Lower leg skin (tissue), 4 donors: ENCODE measurements around the gene PUM2. TPM values are rescaled to one million over a fixed set of nuclear protein-coding genes. Genes with fewer than 3 reads are reported as not detected.

Experiments used
- DNase-seq, 2 donors: peaks; one replicate each; pipeline ENCODE4 v3.0.0-alpha.2; 2019; ENCODE audit warnings: low spot score in 2 of 2
- H3K4me3 ChIP-seq: fragments of 200-600 bp; sonication (generic); 2 replicates; pipeline ENCODE4 v1.5.1; 2017; ENCODE audit warnings: mild to moderate bottlenecking, low read depth; ENCODE audit not compliant: poor library complexity, severe bottlenecking
- CTCF ChIP-seq, 3 donors: fragments of 450-650 bp; IDR thresholded peaks; one replicate each; pipeline ENCODE4 v1.5.1; 2016; ENCODE audit warnings: antibody characterized with exemption in 3 of 3, mild to moderate bottlenecking in 3 of 3, moderate library complexity in 2 of 3
- POLR2A ChIP-seq, 2 donors: fragments of 450-650 bp; IDR thresholded peaks; one replicate each; pipeline ENCODE4 v1.6.1; 2016 to 2017; ENCODE audit warnings: antibody characterized with exemption in 2 of 2, mild to moderate bottlenecking in 1 of 2, moderate library complexity in 1 of 2
- WGBS, 2 donors: methylation state at CpG; one replicate each; pipeline ENCODE4 v1.1.5; 2018; 5-methylcytosine and 5-hydroxymethylcytosine counted together
- intact Hi-C: fragments of 100-400 bp; cut with DNase I; formaldehyde crosslinking; loops from one replicate; pipeline ENCODE4 v1.15.0; 2023; ENCODE audit warnings: low total_unique reads
- total RNA-seq, 4 donors: library from RNA; depleted of rRNA; stranded (reverse); fragments of >200 nt; gene quantifications; one replicate each; pipeline ENCODE4 v1.1.0, GENCODE V29; 2016

The PUM2 gene
- total RNA-seq = 10 to 100 TPM; 82.5 to 88.1 (median 84.8) TPM

GRCh38 chr2:20350753-20351554, at the start of gene PUM2:
PUM2 (minus strand) TSS chr2:20350844; CDS start chr2:20327360, 23,484 bp downstream.
- TF ChIP-seq POLR2A (IDR thresholded peaks at IDR 0.05) (no peak), CTCF (IDR thresholded peaks at IDR 0.05) (no peak)
- DNase-seq = peak; percentile 91 to 98
- intact Hi-C loops = no loop called here
- peak within 1 kb of the TSS; percentile 79 for H3K4me3 ChIP-seq
- WGBS, 2 donors = 1% methylated on average over 36 to 43 of the region's 70 CpGs

- no peak for TF ChIP-seq CTCF (IDR thresholded peaks at IDR 0.05)
- no peak for TF ChIP-seq POLR2A (IDR thresholded peaks at IDR 0.05)
- 87 to 100% methylated on average over 1 of the region's 1 CpG for WGBS, 2 donors
- no peak overlapping the region for H3K4me3 ChIP-seq
- intact Hi-C loops = no loop called here
- DNase-seq = peak in 1 of 2 donors; percentile 46
Observed at GRCh38 chr2:20400306-20400705, 49.7 kb upstream of the PUM2 start.

GRCh38 chr2:20398956-20399567, 48.4 kb upstream of the PUM2 start:
- TF ChIP-seq CTCF (IDR thresholded peaks at IDR 0.05) (no peak), POLR2A (IDR thresholded peaks at IDR 0.05) (no peak)
- H3K4me3 ChIP-seq = no peak overlapping the region
- intact Hi-C loops = loop anchor here (5.0 kb wide), 1 partner anchor 248 kb away; no protein-coding TSS in a partner anchor
- DNase-seq = peak in 1 of 2 donors; percentile 74
- WGBS, 2 donors = 62 to 68% methylated on average over 7 of the region's 7 CpGs

- peak in 1 of 2 donors; percentile 46 for DNase-seq
- no peak overlapping the region for H3K4me3 ChIP-seq
- WGBS, 2 donors = 80 to 85% methylated on average over 5 of the region's 5 CpGs
- intact Hi-C loops = loop anchor here (5.0 kb wide), 1 partner anchor 249 kb away; no protein-coding TSS in a partner anchor
- no peak for TF ChIP-seq POLR2A (IDR thresholded peaks at IDR 0.05)
- TF ChIP-seq CTCF (IDR thresholded peaks at IDR 0.05) = no peak
Observed at GRCh38 chr2:20397811-20398447, 47.3 kb upstream of the PUM2 start.

- intact Hi-C loops = loop anchor here (5.0 kb wide), 1 partner anchor 251 kb away; no protein-coding TSS in a partner anchor
- H3K4me3 ChIP-seq = no peak overlapping the region
- no peak for TF ChIP-seq CTCF (IDR thresholded peaks at IDR 0.05)
- TF ChIP-seq POLR2A (IDR thresholded peaks at IDR 0.05) = no peak
- DNase-seq = peak in 1 of 2 donors; percentile 53
- WGBS, 2 donors = 79 to 92% methylated on average over 9 of the region's 9 CpGs
Observed at GRCh38 chr2:20396356-20397000, 45.8 kb upstream of the PUM2 start.
